Endothelial cell of umbilical vein (primary cell): ENCODE data around the gene CREM. TPM values are rescaled to one million over a fixed set of nuclear protein-coding genes. Genes with fewer than 3 reads are reported as not detected.

ENCODE experiments used
- BruUV-seq: library from RNA; stranded (reverse); fragments of 400-500 nt; replicated peaks from 2 replicates; lab custom pipeline; 2021; lab: Mats Ljungman, UMichigan
- CTCF ChIA-PET: fragments of 300-600, 350-600 bp; sonication (Branson Sonifier 250); formaldehyde crosslinking; loops from one replicate; lab custom pipeline; 2021; ENCODE audit warnings: antibody characterized with exemption, inconsistent platforms; lab: Charles Lee
- POLR2A ChIA-PET: fragments of 300-600, 350-600 bp; sonication (Branson Sonifier 250); formaldehyde crosslinking; loops from one replicate; lab custom pipeline; 2021; ENCODE audit warnings: antibody characterized with exemption, inconsistent platforms; lab: Charles Lee
- DNase-seq: peaks from one replicate; pipeline ENCODE4 v3.0.0-alpha.2; 2011; ENCODE audit warnings: low read depth, low spot score
- FAIRE-seq: peaks from 2 replicates; lab custom pipeline; 2011; peaks lifted over from hg19 to GRCh38; lab: Jason Lieb, UNC
- H2AFZ ChIP-seq: 2 replicates; pipeline ENCODE4 v1.6.0; 2012; ENCODE audit warnings: low read depth, low read length, control low read depth, inconsistent platforms
- H3K27ac ChIP-seq: 2 replicates; pipeline ENCODE4 v1.5.1; 2011; ENCODE audit warnings: low read depth, mild to moderate bottlenecking, control low read depth, low read length, moderate library complexity; ENCODE audit not compliant: insufficient read depth
- H3K27me3 ChIP-seq, 2 experiments: 2 replicates each; pipeline versions ENCODE4 v1.6.0 to v1.6.1; 2011; ENCODE audit warnings: low read length in 2 of 2, mixed read lengths in 1 of 2; ENCODE audit not compliant: control insufficient read depth in 2 of 2, insufficient read depth in 2 of 2
- H3K36me3 ChIP-seq, 2 experiments: 2 replicates in 1 of 2; 3 replicates in 1 of 2; pipeline ENCODE4 v1.5.1; 2011; ENCODE audit warnings: low read length in 2 of 2, mild to moderate bottlenecking in 1 of 2, moderate library complexity in 1 of 2; ENCODE audit not compliant: control insufficient read depth in 2 of 2, insufficient read depth in 2 of 2; ENCODE audit errors: extremely low read depth in 1 of 2
- H3K4me1 ChIP-seq: 3 replicates; pipeline ENCODE4 v1.5.1; 2011; ENCODE audit warnings: mild to moderate bottlenecking, low read length; ENCODE audit not compliant: control insufficient read depth, insufficient read depth; ENCODE audit errors: extremely low read depth
- H3K4me2 ChIP-seq: 2 replicates; pipeline ENCODE4 v1.6.1; 2011; ENCODE audit warnings: low read length, control low read depth, mixed read lengths; ENCODE audit not compliant: insufficient read depth
- H3K4me3 ChIP-seq, 3 experiments: fragments of 200-600 bp in 1 of 3; sonication (generic), shearing (Covaris generic) in 1 of 3; replicated peaks in 1 of 3; 2 replicates each; pipeline ENCODE4 v1.5.1; 2011 to 2016; ENCODE audit warnings: control low read depth in 3 of 3, low read length in 3 of 3, mild to moderate bottlenecking in 2 of 3, inconsistent platforms in 1 of 3, low read depth in 1 of 3, moderate library complexity in 1 of 3; ENCODE audit not compliant: insufficient read depth in 1 of 3
- H3K79me2 ChIP-seq: 2 replicates; pipeline ENCODE4 v1.6.0; 2012; ENCODE audit warnings: low read length, inconsistent platforms; ENCODE audit not compliant: control insufficient read depth, insufficient read depth
- H3K9ac ChIP-seq: replicated peaks from 2 replicates; pipeline ENCODE3; 2011; ENCODE audit warnings: low read length, control low read depth; ENCODE audit not compliant: insufficient read depth; ENCODE audit errors: extremely low read depth
- H3K9me1 ChIP-seq: replicated peaks from 3 replicates; pipeline ENCODE4 v1.6.0; 2011; ENCODE audit warnings: mild to moderate bottlenecking, low read length; ENCODE audit not compliant: control insufficient read depth, insufficient read depth; ENCODE audit errors: extremely low read depth
- H3K9me3 ChIP-seq: replicated peaks from 2 replicates; pipeline ENCODE4 v1.5.1; 2012; ENCODE audit warnings: low read length, inconsistent platforms; ENCODE audit not compliant: control insufficient read depth, insufficient read depth
- H4K20me1 ChIP-seq: replicated peaks from 2 replicates; pipeline ENCODE3; 2011; ENCODE audit warnings: mild to moderate bottlenecking, low read length; ENCODE audit not compliant: control insufficient read depth, insufficient read depth; ENCODE audit errors: extremely low read depth
- EZH2 ChIP-seq: IDR thresholded peaks from 2 replicates; pipeline ENCODE4 v1.6.1; 2012; ENCODE audit warnings: borderline replicate concordance, low read depth, mild to moderate bottlenecking, moderate library complexity, low read length, inconsistent platforms; ENCODE audit not compliant: severe bottlenecking
- FOS ChIP-seq: IDR thresholded peaks from 2 replicates; pipeline ENCODE4 v1.6.1; 2011; ENCODE audit warnings: mild to moderate bottlenecking, low read length, moderate library complexity, borderline replicate concordance; ENCODE audit not compliant: insufficient read depth
- GATA2 ChIP-seq: IDR thresholded peaks from 2 replicates; pipeline ENCODE4 v1.7.0; 2011; ENCODE audit warnings: low read depth, mild to moderate bottlenecking, moderate library complexity, mixed read lengths, low read length; ENCODE audit not compliant: insufficient read length, insufficient read depth
- JUN ChIP-seq: IDR thresholded peaks from 2 replicates; pipeline ENCODE4 v1.6.1; 2011; ENCODE audit warnings: borderline replicate concordance, low read depth; ENCODE audit not compliant: insufficient read length, insufficient read depth
- MYC ChIP-seq: IDR thresholded peaks from one replicate; pipeline ENCODE4 v1.6.1; 2011; ENCODE audit warnings: mild to moderate bottlenecking, low read depth, low read length
- POLR2A ChIP-seq: IDR thresholded peaks from 2 replicates; pipeline ENCODE4 v1.6.1; 2012; ENCODE audit warnings: low read depth, mild to moderate bottlenecking, control low read depth, low read length
- POLR2AphosphoS5 ChIP-seq: IDR thresholded peaks from 2 replicates; pipeline ENCODE4 v1.6.1; 2012; ENCODE audit warnings: low read depth, mild to moderate bottlenecking, control low read depth, low read length, moderate library complexity; ENCODE audit not compliant: insufficient read depth
- dilution Hi-C: fragments of 300-500 bp; cut with MboI; formaldehyde crosslinking; loops from one replicate; pipeline ENCODE4 v1.15.0; 2019; ENCODE audit warnings: low sequenced_read_pairs; ENCODE audit not compliant: extremely low pct_ligation_motif_present
- intact Hi-C: fragments of 100-400 bp; cut with micrococcal nuclease; formaldehyde crosslinking; loops from one replicate; pipeline ENCODE4 v1.10.0; 2022
- polyA plus RNA-seq, 4 experiments: library from polyadenylated mRNA; depleted of rRNA in 3 of 4; stranded (reverse) in 3 of 4; unstranded in 1 of 4; fragments of >200 nt; gene quantifications; 2 replicates each; pipeline versions ENCODE4 v1.2.1 to v1.2.3, GENCODE V29; 2011 to 2012; ENCODE audit warnings: missing spikeins in 1 of 4
- total RNA-seq: library from RNA; stranded (reverse); gene quantifications from 2 replicates; pipeline ENCODE4 v1.2.3, GENCODE V29; 2021
- TF ChIP-seq, protein P1 (sequence below): IDR thresholded peaks from 2 replicates; pipeline ENCODE4 v1.6.1; 2011; ENCODE audit not compliant: insufficient read depth, insufficient read length
- TF ChIP-seq, protein P2 (sequence below), 2 donors: IDR thresholded peaks; 1 replicate in 1 of 2; 2 replicates in 1 of 2; pipeline ENCODE4 v1.5.1; 2011; ENCODE audit warnings: low read length in 2 of 2, mild to moderate bottlenecking in 2 of 2, moderate library complexity in 2 of 2, control low read depth in 1 of 2, inconsistent platforms in 1 of 2, low read depth in 1 of 2; ENCODE audit not compliant: insufficient read depth in 1 of 2; ENCODE audit errors: extremely low read depth in 1 of 2

CREM gene
- total and polyA plus RNA-seq, 2 donors (not counting 3 experiments of a cell fraction or from before 2014, with no cell fraction given), result 35.5 to 39.8 TPM

DNA sequence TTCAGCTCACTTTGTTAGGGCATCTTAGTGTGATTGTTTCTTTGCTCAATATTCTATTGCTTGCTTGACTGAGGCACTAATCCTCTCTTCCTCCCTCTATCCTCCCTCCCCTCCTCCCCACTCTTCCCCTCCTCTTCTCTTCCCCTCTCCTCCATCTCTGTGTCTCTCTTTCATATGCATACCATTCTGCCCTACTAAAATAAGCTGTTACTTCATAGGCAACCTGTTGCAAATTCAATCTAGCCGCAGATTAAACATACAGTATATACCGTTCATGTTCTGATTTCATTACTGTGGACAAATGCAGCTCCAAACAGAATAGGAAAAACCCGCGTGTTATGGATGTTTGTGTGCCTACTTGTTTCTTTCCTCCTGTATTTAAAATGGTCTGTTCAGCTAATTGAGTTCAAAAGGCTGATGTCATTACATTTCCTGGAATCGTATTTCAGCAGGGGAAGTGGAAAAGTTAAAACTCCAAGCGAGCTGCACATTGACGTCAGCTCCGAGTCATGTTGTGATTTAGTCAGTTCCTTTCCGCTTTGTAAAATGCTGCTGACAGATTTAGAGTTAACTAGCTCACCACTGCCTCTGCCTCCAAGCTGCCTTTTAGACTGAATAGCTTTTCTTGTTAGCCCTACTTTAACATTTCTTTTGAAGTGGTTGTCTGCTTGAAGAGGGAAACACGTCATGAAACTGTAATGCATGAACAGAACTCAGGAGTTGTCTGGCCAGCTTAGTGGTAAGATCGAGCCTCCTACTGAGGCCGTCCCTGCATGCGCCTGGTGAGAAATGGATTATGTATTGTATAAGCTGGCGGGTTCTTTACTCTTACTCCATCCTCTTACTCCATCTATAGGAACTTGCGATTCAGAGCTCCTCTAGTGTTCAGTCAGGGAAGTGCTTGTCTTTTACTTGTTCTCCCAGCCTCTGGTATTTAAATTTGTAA is 69.0 kb downstream of the CREM start:
- TF ChIP-seq, protein P1, sequence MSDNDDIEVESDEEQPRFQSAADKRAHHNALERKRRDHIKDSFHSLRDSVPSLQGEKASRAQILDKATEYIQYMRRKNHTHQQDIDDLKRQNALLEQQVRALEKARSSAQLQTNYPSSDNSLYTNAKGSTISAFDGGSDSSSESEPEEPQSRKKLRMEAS, result no peak
- TF ChIP-seq POLR2A (no peak), MYC (no peak), EZH2 (no peak), POLR2AphosphoS5 (peak; percentile 70), GATA2 (no peak), FOS (peak; percentile 84), JUN (peak; percentile 96)
- TF ChIP-seq, protein P2, sequence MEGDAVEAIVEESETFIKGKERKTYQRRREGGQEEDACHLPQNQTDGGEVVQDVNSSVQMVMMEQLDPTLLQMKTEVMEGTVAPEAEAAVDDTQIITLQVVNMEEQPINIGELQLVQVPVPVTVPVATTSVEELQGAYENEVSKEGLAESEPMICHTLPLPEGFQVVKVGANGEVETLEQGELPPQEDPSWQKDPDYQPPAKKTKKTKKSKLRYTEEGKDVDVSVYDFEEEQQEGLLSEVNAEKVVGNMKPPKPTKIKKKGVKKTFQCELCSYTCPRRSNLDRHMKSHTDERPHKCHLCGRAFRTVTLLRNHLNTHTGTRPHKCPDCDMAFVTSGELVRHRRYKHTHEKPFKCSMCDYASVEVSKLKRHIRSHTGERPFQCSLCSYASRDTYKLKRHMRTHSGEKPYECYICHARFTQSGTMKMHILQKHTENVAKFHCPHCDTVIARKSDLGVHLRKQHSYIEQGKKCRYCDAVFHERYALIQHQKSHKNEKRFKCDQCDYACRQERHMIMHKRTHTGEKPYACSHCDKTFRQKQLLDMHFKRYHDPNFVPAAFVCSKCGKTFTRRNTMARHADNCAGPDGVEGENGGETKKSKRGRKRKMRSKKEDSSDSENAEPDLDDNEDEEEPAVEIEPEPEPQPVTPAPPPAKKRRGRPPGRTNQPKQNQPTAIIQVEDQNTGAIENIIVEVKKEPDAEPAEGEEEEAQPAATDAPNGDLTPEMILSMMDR (IDR thresholded peaks at IDR 0.05; ENCODE audit: extremely low read depth in 1 of 2, insufficient read depth in 1 of 2, low read depth in 1 of 2, low read length in 2 of 2), result peak; percentile 68 to 71
- Histone ChIP-seq H3K9me3 (no peaks in the 10 kb centered on the region), H4K20me1 (no peaks in the 10 kb centered on the region), H3K27me3 (no peaks in the 10 kb centered on the region), H3K4me3 (peak overlapping the region; percentile 39 to 89 (median 67)), H2AFZ (peak overlapping the region; percentile 61), H3K9ac (peak overlapping the region; percentile 92), H3K4me1 (peaks cover 20% of the 10 kb centered on the region), H3K79me2 (peaks cover 2% of the 10 kb centered on the region), H3K36me3 (no peaks in the 10 kb centered on the region), H3K9me1 (no peaks in the 10 kb centered on the region), H3K4me2 (peak overlapping the region; percentile 97), H3K27ac (peak overlapping the region; percentile 98)
- intact Hi-C loops (loop anchor here (1.0 to 10.0 kb wide), 6 partner anchors 23 to 491 kb away; no protein-coding TSS in a partner anchor), dilution Hi-C loops (no loop called here)
- peak; percentile 98 for FAIRE-seq
- CTCF ChIA-PET, result interaction anchor here (0.6 to 3.4 kb wide), 44 partner anchors 8 to 1685 kb away, joined by 3 to 141 read pairs (median 6); partner anchors contain the start of genes CREM and CUL2
- POLR2A ChIA-PET, result interaction anchor here (0.7 to 2.1 kb wide), 6 partner anchors 16 to 184 kb away, joined by 3 to 32 read pairs (median 4); partner anchors contain the start of genes CREM and CUL2
- peak; percentile 99 for DNase-seq
- BruUV-seq, result TSS peak; percentile 60
